ENCODE results near the gene LHFPL2.

The LHFPL2 gene

GRCh38 chr5:78644129-78644528, 4.4 kb downstream of the LHFPL2 start:
- Histone ChIP-seq H3K4me1 (ENCODE audit: control insufficient read depth in 5 of 5, insufficient read depth in 5 of 5, low read length in 5 of 5) (peaks cover 3 to 41% (median 33%) of the 10 kb centered on the region in 5 donors), H3K9me3 (ENCODE audit: control insufficient read depth in 5 of 5, low read length in 5 of 5) (no peaks in the 10 kb centered on the region), H3K4me3 (ENCODE audit: low read depth in 1 of 5, low read length in 5 of 5) (no peak overlapping the region), H3K9ac (ENCODE audit: low read length in 5 of 5) (no peak overlapping the region), H3K27ac (ENCODE audit: low read depth, low read length) (no peak overlapping the region), H3K36me3 (ENCODE audit: control insufficient read depth in 5 of 5, insufficient read depth in 5 of 5, low read length in 5 of 5) (no peaks in the 10 kb centered on the region), H3K27me3 (ENCODE audit: control insufficient read depth in 5 of 5, insufficient read depth in 4 of 5, low read length in 5 of 5) (no peaks in the 10 kb centered on the region)

- H3K27ac ChIP-seq (ENCODE audit: low read depth, low read length) = no peak overlapping the region
- H3K4me3 ChIP-seq (ENCODE audit: low read depth in 1 of 5, low read length in 5 of 5) = no peak overlapping the region
- no peaks in the 10 kb centered on the region for H3K36me3 ChIP-seq (ENCODE audit: control insufficient read depth in 5 of 5, insufficient read depth in 5 of 5, low read length in 5 of 5)
- H3K27me3 ChIP-seq (ENCODE audit: control insufficient read depth in 5 of 5, insufficient read depth in 4 of 5, low read length in 5 of 5) = no peaks in the 10 kb centered on the region
- peaks cover 6 to 51% (median 43%) of the 10 kb centered on the region in 5 donors for H3K4me1 ChIP-seq (ENCODE audit: control insufficient read depth in 5 of 5, insufficient read depth in 5 of 5, low read length in 5 of 5)
- H3K9ac ChIP-seq (ENCODE audit: low read length in 5 of 5) = no peak overlapping the region
- H3K9me3 ChIP-seq (ENCODE audit: control insufficient read depth in 5 of 5, low read length in 5 of 5) = no peaks in the 10 kb centered on the region
These were observed 5.9 kb downstream of the LHFPL2 start for GRCh38 chr5:78642701-78643100.

GRCh38 chr5:78640662-78641474, 7.7 kb downstream of the LHFPL2 start:
- Histone ChIP-seq H3K9ac (ENCODE audit: low read length in 5 of 5) (no peak overlapping the region), H3K9me3 (ENCODE audit: control insufficient read depth in 5 of 5, low read length in 5 of 5) (no peaks in the 10 kb centered on the region), H3K36me3 (ENCODE audit: control insufficient read depth in 5 of 5, insufficient read depth in 5 of 5, low read length in 5 of 5) (no peaks in the 10 kb centered on the region), H3K4me3 (ENCODE audit: low read depth in 1 of 5, low read length in 5 of 5) (no peak overlapping the region), H3K27ac (ENCODE audit: low read depth, low read length) (no peak overlapping the region), H3K27me3 (ENCODE audit: control insufficient read depth in 5 of 5, insufficient read depth in 4 of 5, low read length in 5 of 5) (no peaks in the 10 kb centered on the region), H3K4me1 (ENCODE audit: control insufficient read depth in 5 of 5, insufficient read depth in 5 of 5, low read length in 5 of 5) (peaks cover 4 to 40% (median 28%) of the 10 kb centered on the region in 5 donors)

- Histone ChIP-seq H3K27ac (ENCODE audit: low read depth, low read length) (peak overlapping the region; percentile 43), H3K9ac (ENCODE audit: low read length in 5 of 5) (no peak overlapping the region), H3K36me3 (ENCODE audit: control insufficient read depth in 5 of 5, insufficient read depth in 5 of 5, low read length in 5 of 5) (no peaks in the 10 kb centered on the region), H3K27me3 (ENCODE audit: control insufficient read depth in 5 of 5, insufficient read depth in 4 of 5, low read length in 5 of 5) (no peaks in the 10 kb centered on the region), H3K9me3 (ENCODE audit: control insufficient read depth in 5 of 5, low read length in 5 of 5) (no peaks in the 10 kb centered on the region), H3K4me1 (ENCODE audit: control insufficient read depth in 5 of 5, insufficient read depth in 5 of 5, low read length in 5 of 5) (peaks cover 6 to 41% (median 31%) of the 10 kb centered on the region in 5 donors), H3K4me3 (ENCODE audit: low read depth in 1 of 5, low read length in 5 of 5) (no peak overlapping the region)
These were observed 8.8 kb downstream of the LHFPL2 start for GRCh38 chr5:78639791-78640190.

GRCh38 chr5:78638973-78639669, 9.5 kb downstream of the LHFPL2 start:
- Histone ChIP-seq H3K4me3 (ENCODE audit: low read depth in 1 of 5, low read length in 5 of 5) (no peak overlapping the region), H3K4me1 (ENCODE audit: control insufficient read depth in 5 of 5, insufficient read depth in 5 of 5, low read length in 5 of 5) (peaks cover 6 to 47% (median 32%) of the 10 kb centered on the region in 5 donors), H3K27me3 (ENCODE audit: control insufficient read depth in 5 of 5, insufficient read depth in 4 of 5, low read length in 5 of 5) (no peaks in the 10 kb centered on the region), H3K9ac (ENCODE audit: low read length in 5 of 5) (peak overlapping the region in 1 of 5 donors; percentile 57), H3K36me3 (ENCODE audit: control insufficient read depth in 5 of 5, insufficient read depth in 5 of 5, low read length in 5 of 5) (no peaks in the 10 kb centered on the region), H3K9me3 (ENCODE audit: control insufficient read depth in 5 of 5, low read length in 5 of 5) (no peaks in the 10 kb centered on the region), H3K27ac (ENCODE audit: low read depth, low read length) (peak overlapping the region; percentile 67)

GRCh38 chr5:78638423-78638822, 10.1 kb downstream of the LHFPL2 start:
- H3K27ac ChIP-seq (ENCODE audit: low read depth, low read length) = peak overlapping the region; percentile 67
- no peak overlapping the region for H3K9ac ChIP-seq (ENCODE audit: low read length in 5 of 5)
- H3K4me1 ChIP-seq (ENCODE audit: control insufficient read depth in 5 of 5, insufficient read depth in 5 of 5, low read length in 5 of 5) = peaks cover 6 to 49% (median 32%) of the 10 kb centered on the region in 5 donors
- no peak overlapping the region for H3K4me3 ChIP-seq (ENCODE audit: low read depth in 1 of 5, low read length in 5 of 5)
- no peaks in the 10 kb centered on the region for H3K9me3 ChIP-seq (ENCODE audit: control insufficient read depth in 5 of 5, low read length in 5 of 5)
- no peaks in the 10 kb centered on the region for H3K27me3 ChIP-seq (ENCODE audit: control insufficient read depth in 5 of 5, insufficient read depth in 4 of 5, low read length in 5 of 5)
- H3K36me3 ChIP-seq (ENCODE audit: control insufficient read depth in 5 of 5, insufficient read depth in 5 of 5, low read length in 5 of 5) = no peaks in the 10 kb centered on the region

- Histone ChIP-seq H3K27ac (ENCODE audit: low read depth, low read length) (peak overlapping the region; percentile 63), H3K4me3 (ENCODE audit: low read depth in 1 of 5, low read length in 5 of 5) (no peak overlapping the region), H3K4me1 (ENCODE audit: control insufficient read depth in 5 of 5, insufficient read depth in 5 of 5, low read length in 5 of 5) (peaks cover 6 to 49% (median 32%) of the 10 kb centered on the region in 5 donors), H3K9me3 (ENCODE audit: control insufficient read depth in 5 of 5, low read length in 5 of 5) (no peaks in the 10 kb centered on the region), H3K27me3 (ENCODE audit: control insufficient read depth in 5 of 5, insufficient read depth in 4 of 5, low read length in 5 of 5) (no peaks in the 10 kb centered on the region), H3K36me3 (ENCODE audit: control insufficient read depth in 5 of 5, insufficient read depth in 5 of 5, low read length in 5 of 5) (no peaks in the 10 kb centered on the region), H3K9ac (ENCODE audit: low read length in 5 of 5) (no peak overlapping the region)
These were observed 11.1 kb downstream of the LHFPL2 start for GRCh38 chr5:78637468-78637867.

GRCh38 chr5:78636682-78637081, 11.9 kb downstream of the LHFPL2 start:
- H3K36me3 ChIP-seq (ENCODE audit: control insufficient read depth in 5 of 5, insufficient read depth in 5 of 5, low read length in 5 of 5) = peaks cover 0 to 6% (median 0%) of the 10 kb centered on the region in 5 donors
- no peaks in the 10 kb centered on the region for H3K27me3 ChIP-seq (ENCODE audit: control insufficient read depth in 5 of 5, insufficient read depth in 4 of 5, low read length in 5 of 5)
- H3K9me3 ChIP-seq (ENCODE audit: control insufficient read depth in 5 of 5, low read length in 5 of 5) = no peaks in the 10 kb centered on the region
- no peak overlapping the region for H3K27ac ChIP-seq (ENCODE audit: low read depth, low read length)
- no peak overlapping the region for H3K4me3 ChIP-seq (ENCODE audit: low read depth in 1 of 5, low read length in 5 of 5)
- H3K4me1 ChIP-seq (ENCODE audit: control insufficient read depth in 5 of 5, insufficient read depth in 5 of 5, low read length in 5 of 5) = peaks cover 6 to 49% (median 32%) of the 10 kb centered on the region in 5 donors
- H3K9ac ChIP-seq (ENCODE audit: low read length in 5 of 5) = no peak overlapping the region

- peaks cover 6 to 37% (median 25%) of the 10 kb centered on the region in 5 donors for H3K4me1 ChIP-seq (ENCODE audit: control insufficient read depth in 5 of 5, insufficient read depth in 5 of 5, low read length in 5 of 5)
- no peaks in the 10 kb centered on the region for H3K27me3 ChIP-seq (ENCODE audit: control insufficient read depth in 5 of 5, insufficient read depth in 4 of 5, low read length in 5 of 5)
- H3K36me3 ChIP-seq (ENCODE audit: control insufficient read depth in 5 of 5, insufficient read depth in 5 of 5, low read length in 5 of 5) = peaks cover 0 to 17% (median 11%) of the 10 kb centered on the region in 5 donors
- H3K9me3 ChIP-seq (ENCODE audit: control insufficient read depth in 5 of 5, low read length in 5 of 5) = no peaks in the 10 kb centered on the region
- H3K9ac ChIP-seq (ENCODE audit: low read length in 5 of 5) = no peak overlapping the region
- no peak overlapping the region for H3K27ac ChIP-seq (ENCODE audit: low read depth, low read length)
- peak overlapping the region in 1 of 5 donors; percentile 2 for H3K4me3 ChIP-seq (ENCODE audit: low read depth in 1 of 5, low read length in 5 of 5)
These were observed 13.9 kb downstream of the LHFPL2 start for GRCh38 chr5:78634634-78635033.

GRCh38 chr5:78634229-78634628, 14.3 kb downstream of the LHFPL2 start:
- Histone ChIP-seq H3K4me1 (ENCODE audit: control insufficient read depth in 5 of 5, insufficient read depth in 5 of 5, low read length in 5 of 5) (peaks cover 5 to 37% (median 27%) of the 10 kb centered on the region in 5 donors), H3K36me3 (ENCODE audit: control insufficient read depth in 5 of 5, insufficient read depth in 5 of 5, low read length in 5 of 5) (peaks cover 0 to 19% (median 11%) of the 10 kb centered on the region in 5 donors), H3K27ac (ENCODE audit: low read depth, low read length) (no peak overlapping the region), H3K4me3 (ENCODE audit: low read depth in 1 of 5, low read length in 5 of 5) (no peak overlapping the region), H3K9ac (ENCODE audit: low read length in 5 of 5) (no peak overlapping the region), H3K27me3 (ENCODE audit: control insufficient read depth in 5 of 5, insufficient read depth in 4 of 5, low read length in 5 of 5) (no peaks in the 10 kb centered on the region), H3K9me3 (ENCODE audit: control insufficient read depth in 5 of 5, low read length in 5 of 5) (no peaks in the 10 kb centered on the region)

Measured in subcutaneous abdominal adipose tissue (tissue), 5 donors.